Keratinocyte (primary cell): Measurements from ENCODE around the gene DCTN1.

Source experiments
- EZH2 ChIP-seq: IDR thresholded peaks from one replicate; pipeline ENCODE4 v1.6.1; 2012; ENCODE audit warnings: inconsistent platforms, mild to moderate bottlenecking, low read length, moderate library complexity
- TF ChIP-seq, protein P1 (sequence below), 3 experiments: IDR thresholded peaks in 1 of 3; conservative IDR thresholded peaks in 1 of 3; optimal IDR thresholded peaks in 1 of 3; 2 replicates in 2 of 3; 3 replicates in 1 of 3; pipeline versions ENCODE3 to v1.5.1; 2011; ENCODE audit warnings: low read length in 3 of 3, mild to moderate bottlenecking in 3 of 3, moderate library complexity in 2 of 3, control low read depth in 1 of 3, inconsistent platforms in 1 of 3; ENCODE audit not compliant: insufficient read depth in 2 of 3; ENCODE audit errors: extremely low read depth in 1 of 3

DNA sequence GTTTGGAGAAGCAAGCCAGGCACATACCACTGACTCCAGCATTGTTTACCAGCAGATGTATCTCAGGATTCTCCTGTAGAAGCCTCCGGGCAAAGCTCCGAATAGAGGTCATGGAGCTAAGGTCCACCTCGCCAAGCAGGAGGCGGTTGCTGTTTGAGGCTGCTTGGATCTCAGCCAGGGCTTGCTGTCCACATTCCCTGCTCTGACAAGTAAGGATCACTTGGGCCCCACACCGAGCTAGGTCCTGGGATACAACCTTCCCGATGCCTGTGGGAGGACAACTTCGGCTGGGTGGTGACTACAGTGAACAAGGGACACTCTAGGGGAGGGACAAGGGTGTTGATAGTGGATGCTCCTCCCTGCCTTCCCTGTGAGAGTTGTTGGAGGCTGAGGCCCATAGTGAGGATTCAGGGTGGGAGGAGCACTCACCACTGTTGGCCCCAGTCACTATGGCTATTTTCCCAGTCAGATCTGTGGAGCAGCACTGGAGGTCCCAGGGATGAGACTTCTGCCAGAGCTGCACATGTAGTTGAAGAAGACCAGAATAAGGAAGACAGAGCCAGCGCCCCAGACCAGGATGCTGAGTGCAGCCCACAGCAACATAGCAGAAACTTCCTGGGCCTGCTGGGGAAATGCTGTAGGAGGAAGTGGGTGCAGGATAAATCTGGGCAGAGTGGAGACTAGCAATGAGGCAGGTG is 33.0 kb upstream of the DCTN1 start:
- TF ChIP-seq, protein P1, sequence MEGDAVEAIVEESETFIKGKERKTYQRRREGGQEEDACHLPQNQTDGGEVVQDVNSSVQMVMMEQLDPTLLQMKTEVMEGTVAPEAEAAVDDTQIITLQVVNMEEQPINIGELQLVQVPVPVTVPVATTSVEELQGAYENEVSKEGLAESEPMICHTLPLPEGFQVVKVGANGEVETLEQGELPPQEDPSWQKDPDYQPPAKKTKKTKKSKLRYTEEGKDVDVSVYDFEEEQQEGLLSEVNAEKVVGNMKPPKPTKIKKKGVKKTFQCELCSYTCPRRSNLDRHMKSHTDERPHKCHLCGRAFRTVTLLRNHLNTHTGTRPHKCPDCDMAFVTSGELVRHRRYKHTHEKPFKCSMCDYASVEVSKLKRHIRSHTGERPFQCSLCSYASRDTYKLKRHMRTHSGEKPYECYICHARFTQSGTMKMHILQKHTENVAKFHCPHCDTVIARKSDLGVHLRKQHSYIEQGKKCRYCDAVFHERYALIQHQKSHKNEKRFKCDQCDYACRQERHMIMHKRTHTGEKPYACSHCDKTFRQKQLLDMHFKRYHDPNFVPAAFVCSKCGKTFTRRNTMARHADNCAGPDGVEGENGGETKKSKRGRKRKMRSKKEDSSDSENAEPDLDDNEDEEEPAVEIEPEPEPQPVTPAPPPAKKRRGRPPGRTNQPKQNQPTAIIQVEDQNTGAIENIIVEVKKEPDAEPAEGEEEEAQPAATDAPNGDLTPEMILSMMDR (optimal IDR thresholded peaks at IDR 0.05 in 1 of 3, IDR thresholded peaks at IDR 0.05 in 1 of 3, conservative IDR thresholded peaks at IDR 0.05 in 1 of 3; ENCODE audit: extremely low read depth in 1 of 3, insufficient read depth in 2 of 3, low read length in 3 of 3), result no peak
- no peak for TF ChIP-seq EZH2
